Activated CD8-positive, alpha-beta T cell treated with anti-CD3 and anti-CD28 coated beads for 36 hours (primary cell): ENCODE data around the gene LRIG2. TPM values are rescaled to one million over a fixed set of nuclear protein-coding genes. Genes with fewer than 3 reads are reported as not detected.

ENCODE experiments used
- ATAC-seq: fragments of 200-7000 bp; cut with Tn5 transposase; one replicate; pipeline ENCODE4 v1.10.0; 2021; ENCODE audit warnings: mild to moderate bottlenecking, moderate library complexity
- CTCF ChIA-PET: fragments of 350-600 bp; sonication (Branson Sonifier 250); formaldehyde crosslinking; loops from one replicate; lab custom pipeline; 2021; ENCODE audit warnings: antibody characterized with exemption; lab: Charles Lee
- POLR2A ChIA-PET: fragments of 350-600 bp; sonication (Branson Sonifier 250); formaldehyde crosslinking; loops from one replicate; lab custom pipeline; 2021; ENCODE audit warnings: antibody characterized with exemption; lab: Charles Lee
- DNase-seq: peaks from one replicate; pipeline ENCODE4 v3.0.0-alpha.2; 2020
- H3K27ac Mint-ChIP-seq: one replicate; pipeline ENCODE4 v1.8.0; 2021; ENCODE audit warnings: mild to moderate bottlenecking, mixed read lengths
- H3K27me3 Mint-ChIP-seq: one replicate; pipeline ENCODE4 v1.8.0; 2021; ENCODE audit warnings: mixed read lengths
- H3K36me3 Mint-ChIP-seq: one replicate; pipeline ENCODE4 v1.8.0; 2021; ENCODE audit warnings: low read depth, mixed read lengths
- H3K4me1 Mint-ChIP-seq: one replicate; pipeline ENCODE4 v1.8.0; 2021; ENCODE audit warnings: low read depth, mixed read lengths
- H3K4me3 Mint-ChIP-seq: one replicate; pipeline ENCODE4 v1.8.0; 2021; ENCODE audit warnings: mild to moderate bottlenecking, moderate library complexity, mixed read lengths
- H3K9me3 Mint-ChIP-seq: one replicate; pipeline ENCODE4 v1.8.0; 2021; ENCODE audit warnings: mixed read lengths
- CTCF ChIP-seq: fragments of 200-600 bp; IDR thresholded peaks from one replicate; pipeline ENCODE4 v1.8.0; 2022; ENCODE audit warnings: antibody characterized with exemption, mild to moderate bottlenecking
- intact Hi-C: fragments of 100-400 bp; cut with micrococcal nuclease; formaldehyde crosslinking; loops from one replicate; pipeline ENCODE4 v1.10.0; 2022
- total RNA-seq, 2 experiments: library from RNA; stranded (reverse); gene quantifications; one replicate each; pipeline ENCODE4 v1.2.3, GENCODE V29; 2021

Gene LRIG2
- total RNA-seq, 2 experiments from 2014 or later: 7.2 to 8.3 TPM

GRCh38 chr1:113170519-113170918, 97.5 kb downstream of the LRIG2 start:
- Mint-ChIP-seq H3K27ac (no peak overlapping the region), H3K4me3 (no peak overlapping the region), H3K9me3 (peaks cover 13% of the 10 kb centered on the region), H3K27me3 (peaks cover 8% of the 10 kb centered on the region), H3K4me1 (no peaks in the 10 kb centered on the region), H3K36me3 (no peaks in the 10 kb centered on the region)
- POLR2A ChIA-PET: interaction anchor here (0.6 kb wide), 1 partner anchor 14 kb away, joined by 3 read pairs; no protein-coding TSS in a partner anchor
- CTCF ChIA-PET: interaction anchor here (1.5 kb wide), 1 partner anchor 98 kb away, joined by 5 read pairs; the partner anchor contains the start of gene LRIG2
- intact Hi-C loops: no loop called here
- TF ChIP-seq CTCF: no peak
- DNase-seq: no peak
- no peak for ATAC-seq

GRCh38 chr1:113178106-113178505, 105.1 kb downstream of the LRIG2 start:
- ChIA-PET CTCF (interaction anchor here (1.0 to 1.3 kb wide), 2 partner anchors 38 to 105 kb away, joined by 3 to 4 read pairs; partner anchors contain the start of gene LRIG2), POLR2A (no interaction called here)
- DNase-seq: no peak
- TF ChIP-seq CTCF: no peak
- Mint-ChIP-seq H3K4me3 (no peak overlapping the region), H3K4me1 (no peaks in the 10 kb centered on the region), H3K36me3 (no peaks in the 10 kb centered on the region), H3K27me3 (peaks cover 14% of the 10 kb centered on the region), H3K9me3 (no peaks in the 10 kb centered on the region), H3K27ac (no peak overlapping the region)
- no peak for ATAC-seq
- intact Hi-C loops: no loop called here

- no peak overlapping the region for H3K4me3 Mint-ChIP-seq
- peaks cover 13% of the 10 kb centered on the region for H3K27me3 Mint-ChIP-seq
- CTCF ChIA-PET: interaction anchor here (1.0 to 1.3 kb wide), 2 partner anchors 39 to 106 kb away, joined by 3 to 4 read pairs; partner anchors contain the start of gene LRIG2
- no peak overlapping the region for H3K27ac Mint-ChIP-seq
- intact Hi-C loops: no loop called here
- DNase-seq (no peak), ATAC-seq (no peak)
- POLR2A ChIA-PET: no interaction called here
- no peak for TF ChIP-seq CTCF
- no peaks in the 10 kb centered on the region for H3K9me3 Mint-ChIP-seq
- no peaks in the 10 kb centered on the region for H3K36me3 Mint-ChIP-seq
- H3K4me1 Mint-ChIP-seq: no peaks in the 10 kb centered on the region
Measured at GRCh38 chr1:113178522-113178921, 105.5 kb downstream of the LRIG2 start.

Other genes with a start within 250 kb of the LRIG2 start
- 10 to 100 TPM; 74.3 to 81.3 TPM for gene SLC16A1, start 117.0 kb upstream of the LRIG2 start, total RNA-seq